GM12878 (cell line): ENCODE results near the gene HMBS. TPM values are rescaled to one million over a fixed set of nuclear protein-coding genes. Genes with fewer than 3 reads are reported as not detected.

Experiments used
- ATAC-seq: fragments of 200-7000 bp; cut with Tn5 transposase; 3 replicates; pipeline ENCODE4 v1.9.1; 2020; ENCODE audit warnings: mild to moderate bottlenecking, moderate library complexity
- BruUV-seq: library from RNA; stranded (reverse); fragments of 400-500 nt; replicated peaks from 2 replicates; lab custom pipeline; 2021; lab: Mats Ljungman, UMichigan
- CTCF ChIA-PET: fragments of 300-600 bp; sonication (Branson Sonifier 250); formaldehyde crosslinking; extraction: SDS; loops from one replicate; lab custom pipeline; 2021; ENCODE audit warnings: inconsistent platforms; lab: Yijun Ruan, JAX
- POLR2A ChIA-PET: fragments of 350-600 bp; formaldehyde crosslinking; extraction: SDS; loops from one replicate; lab custom pipeline; 2021; ENCODE audit warnings: inconsistent platforms; lab: Charles Lee
- RAD21 ChIA-PET: fragments of 300-600 bp; sonication (Branson Sonifier 250); formaldehyde crosslinking; loops from one replicate; lab custom pipeline; 2023; ENCODE audit warnings: antibody characterized with exemption; ENCODE audit not compliant: unreplicated experiment; lab: Charles Lee
- SMC1A ChIA-PET: fragments of 300-600 bp; sonication (Branson Sonifier 250); formaldehyde crosslinking; loops from one replicate; lab custom pipeline; 2023; ENCODE audit not compliant: unreplicated experiment, uncharacterized antibody; lab: Charles Lee
- DNase-seq: peaks from one replicate; pipeline ENCODE4 v3.0.0-alpha.2; 2011; ENCODE audit warnings: low read depth, low spot score
- FAIRE-seq: peaks from 3 replicates; lab custom pipeline; 2011; peaks lifted over from hg19 to GRCh38; lab: Jason Lieb, UNC
- H2AFZ ChIP-seq: 2 replicates; pipeline ENCODE4 v1.6.0; 2011; ENCODE audit warnings: low read depth, low read length, control low read depth; ENCODE audit not compliant: control insufficient read depth
- H3K27ac ChIP-seq: 2 replicates; pipeline ENCODE4 v1.5.1; 2011; ENCODE audit warnings: control low read depth; ENCODE audit not compliant: control insufficient read depth, insufficient read depth
- H3K27me3 ChIP-seq, 2 experiments: replicated peaks in 1 of 2; 2 replicates each; pipeline versions ENCODE4 v1.6.0 to v1.6.1; 2011; ENCODE audit warnings: low read length in 1 of 2; ENCODE audit not compliant: control insufficient read depth in 2 of 2, insufficient read depth in 2 of 2
- H3K36me3 ChIP-seq, 2 experiments: 2 replicates each; pipeline ENCODE4 v1.5.1; 2011; ENCODE audit warnings: low read length in 1 of 2; ENCODE audit not compliant: control insufficient read depth in 2 of 2, insufficient read depth in 2 of 2
- H3K4me1 ChIP-seq: 2 replicates; pipeline ENCODE4 v1.6.1; 2011; ENCODE audit warnings: mild to moderate bottlenecking, low read length, moderate library complexity, mixed read lengths; ENCODE audit not compliant: control insufficient read depth, insufficient read depth
- H3K4me2 ChIP-seq: 2 replicates; pipeline ENCODE4 v1.6.0; 2011; ENCODE audit warnings: control low read depth; ENCODE audit not compliant: control insufficient read depth, insufficient read depth
- H3K4me3 ChIP-seq: fragments of 200-600 bp; sonication (generic); 2 replicates; pipeline ENCODE4 v1.5.1; 2016
- H3K79me2 ChIP-seq: 2 replicates; pipeline ENCODE4 v1.6.0; 2011; ENCODE audit warnings: low read length; ENCODE audit not compliant: control insufficient read depth, insufficient read depth
- H3K9ac ChIP-seq: 2 replicates; pipeline ENCODE4 v1.8.0; 2011; ENCODE audit warnings: low read length, control low read depth, mixed read lengths; ENCODE audit not compliant: control insufficient read depth, insufficient read depth
- H3K9me3 ChIP-seq: replicated peaks from 3 replicates; pipeline ENCODE4 v1.5.1; 2011; ENCODE audit warnings: mild to moderate bottlenecking, low read length; ENCODE audit not compliant: control insufficient read depth, insufficient read depth
- H4K20me1 ChIP-seq: 2 replicates; pipeline ENCODE4 v1.6.0; 2011; ENCODE audit not compliant: control insufficient read depth, insufficient read depth
- BHLHE40 ChIP-seq, 2 experiments: fragments of 450-650 bp in 1 of 2; IDR thresholded peaks; 2 replicates each; pipeline ENCODE4 v1.6.1; 2011 to 2017; ENCODE audit warnings: low read depth in 2 of 2, borderline replicate concordance in 1 of 2, improper control_type of control experiment in 1 of 2, low read length in 1 of 2, mild to moderate bottlenecking in 1 of 2
- CHD2 ChIP-seq: IDR thresholded peaks from 2 replicates; pipeline ENCODE4 v1.6.1; 2011; ENCODE audit warnings: low read depth, low read length, improper control_type of control experiment, borderline replicate concordance
- EED ChIP-seq: sonication (generic); IDR thresholded peaks from 2 replicates; pipeline ENCODE4 v1.6.1; 2016; ENCODE audit warnings: antibody characterized with exemption, low read depth
- EGR1 ChIP-seq, 2 experiments: IDR thresholded peaks; 1 replicate in 1 of 2; 2 replicates in 1 of 2; pipeline ENCODE4 v1.6.1; 2011 to 2012; ENCODE audit warnings: low read depth in 2 of 2, low read length in 2 of 2, borderline replicate concordance in 1 of 2, mild to moderate bottlenecking in 1 of 2, moderate library complexity in 1 of 2
- MEF2B ChIP-seq: fragments of 450-650 bp; IDR thresholded peaks from 2 replicates; pipeline ENCODE4 v1.6.1; 2018; ENCODE audit warnings: mild to moderate bottlenecking, moderate library complexity; ENCODE audit not compliant: partially characterized antibody, poor library complexity, severe bottlenecking
- SREBF1 ChIP-seq: IDR thresholded peaks from 2 replicates; pipeline ENCODE4 v1.6.1; 2012; ENCODE audit warnings: mild to moderate bottlenecking, low read length
- WGBS: methylation state at CpG from one replicate; pipeline ENCODE4 v1.1.6; 2016; ENCODE audit warnings: low lambda C conversion rate; ENCODE audit not compliant: insufficient replicate concordance, insufficient coverage; ENCODE audit errors: missing lambda C conversion rate; 5-methylcytosine and 5-hydroxymethylcytosine counted together
- in situ Hi-C: fragments of 300-500 bp; cut with MboI; formaldehyde crosslinking; loops from 9 replicates; pipeline ENCODE4 v1.14.3; 2018; ENCODE audit warnings: mixed read lengths
- intact Hi-C: fragments of 100-400 bp; cut with micrococcal nuclease; formaldehyde crosslinking; loops from one replicate; pipeline ENCODE4 v1.14.2; 2022; ENCODE audit not compliant: unreplicated experiment
- polyA plus RNA-seq, 11 experiments: library from polyadenylated mRNA; depleted of rRNA in 4 of 11; unstranded in 6 of 11; stranded (reverse) in 5 of 11; fragments of >200 nt; fragmentation: Nextera tagmentation in 4 of 11; fragmentation: Illumina TruSeq in 1 of 11; extraction: Ambion mirVana in 4 of 11; extraction: Trizol in 1 of 11; gene quantifications; 1 replicate in 1 of 11; 2 replicates in 10 of 11; pipeline versions ENCODE4 v1.2.1 to v1.2.3, GENCODE V29; 2011 to 2016; ENCODE audit warnings: inconsistent platforms in 2 of 11, missing spikeins in 2 of 11, low read depth in 1 of 11
- total RNA-seq, 4 experiments: library from RNA; depleted of rRNA in 3 of 4; stranded (reverse); fragments of >200 nt in 3 of 4; fragmentation: Illumina TruSeq in 1 of 4; extraction: Trizol in 1 of 4; gene quantifications; 2 replicates each; pipeline versions ENCODE4 v1.2.1 to v1.2.3, GENCODE V29; 2013 to 2021
- TF ChIP-seq, protein P1 (sequence below): fragments of 450-650 bp; conservative IDR thresholded peaks from 2 replicates; pipeline ENCODE4 v1.6.1; 2017; ENCODE audit warnings: mild to moderate bottlenecking, moderate library complexity
- TF ChIP-seq, protein P2 (sequence below): fragments of 450-650 bp; IDR thresholded peaks from 2 replicates; pipeline ENCODE4 v1.6.1; 2017; ENCODE audit warnings: borderline replicate concordance
- TF ChIP-seq, protein P3 (sequence below): fragments of 450-650 bp; IDR thresholded peaks from 2 replicates; pipeline ENCODE4 v1.6.1; 2016; ENCODE audit warnings: mild to moderate bottlenecking, moderate library complexity, borderline replicate concordance

The HMBS gene
- total and polyA plus RNA-seq, 10 of the 15 experiments (the other 5 are each of a cell fraction or from before 2014, with no cell fraction given) = 17.7 to 96.7 (median 49.7) TPM

DNA sequence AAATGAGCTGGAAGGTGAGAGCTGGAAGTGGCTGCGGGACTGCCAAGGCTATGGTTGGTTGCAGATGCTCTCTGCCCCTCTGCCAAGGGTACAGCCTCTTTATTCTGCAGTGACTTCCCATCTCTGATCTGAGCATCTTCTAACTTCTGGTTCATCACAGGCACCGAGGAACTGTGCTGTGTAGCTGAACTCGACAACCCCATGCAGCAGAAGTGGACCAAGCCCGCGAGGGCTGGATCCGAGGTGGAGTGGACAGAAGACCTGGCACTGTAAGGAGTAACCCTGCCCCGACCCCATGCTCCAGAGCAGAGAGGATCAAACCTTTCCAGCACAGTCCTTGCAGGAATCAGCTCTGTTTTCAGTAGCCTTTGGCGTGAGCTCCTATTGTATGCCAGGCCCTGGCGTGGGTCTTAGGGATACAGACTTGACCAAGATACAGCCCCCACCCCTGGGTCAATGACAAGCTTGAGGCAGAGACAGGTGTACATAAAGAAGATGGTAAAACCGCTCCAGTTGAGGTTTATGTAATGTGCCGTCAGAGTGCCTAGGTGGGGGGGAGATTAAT, 26.8 kb downstream of the HMBS start:
- Histone ChIP-seq H3K4me3 (no peak overlapping the region), H3K4me2 (no peak overlapping the region), H3K9me3 (no peaks in the 10 kb centered on the region), H3K79me2 (peaks cover 26% of the 10 kb centered on the region), H3K27ac (no peak overlapping the region), H3K9ac (no peak overlapping the region), H3K27me3 (no peaks in the 10 kb centered on the region), H2AFZ (no peak overlapping the region), H3K4me1 (peaks cover 12% of the 10 kb centered on the region), H3K36me3 (peaks cover 19 to 22% of the 10 kb centered on the region in 2 experiments), H4K20me1 (no peaks in the 10 kb centered on the region)
- whole genome bisulfite sequencing = 93% methylated on average over 11 of the region's 11 CpGs
- DNase-seq (no peak), ATAC-seq (no peak), FAIRE-seq (no peak)
- SMC1A ChIA-PET = interaction anchor here (1.0 kb wide), 1 partner anchor 10 kb away, joined by 4 read pairs; the partner anchor contains the start of gene HINFP
- in situ Hi-C loops (no loop called here), intact Hi-C loops (no loop called here)
- POLR2A ChIA-PET = interaction anchor here (1.0 to 7.2 kb wide), 3 partner anchors 10 to 26 kb away, joined by 3 to 76 read pairs (median 4); partner anchors contain the start of gene HINFP
- RAD21 ChIA-PET = no interaction called here
- BruUV-seq = no TSS peak
- CTCF ChIA-PET = interaction anchor here (0.6 to 2.2 kb wide), 4 partner anchors 9 to 227 kb away, joined by 3 to 5 read pairs (median 4); partner anchors contain the start of gene HINFP
- TF ChIP-seq SREBF1 = no peak
- no peak for TF ChIP-seq EGR1 (IDR thresholded peaks at IDR 0.05; ENCODE audit: borderline replicate concordance in 1 of 2, low read depth in 2 of 2, low read length in 2 of 2)
- TF ChIP-seq BHLHE40 (IDR thresholded peaks at IDR 0.05; ENCODE audit: borderline replicate concordance in 1 of 2, low read depth in 2 of 2, low read length in 1 of 2) = no peak
- no peak for TF ChIP-seq CHD2
- TF ChIP-seq, protein P1, sequence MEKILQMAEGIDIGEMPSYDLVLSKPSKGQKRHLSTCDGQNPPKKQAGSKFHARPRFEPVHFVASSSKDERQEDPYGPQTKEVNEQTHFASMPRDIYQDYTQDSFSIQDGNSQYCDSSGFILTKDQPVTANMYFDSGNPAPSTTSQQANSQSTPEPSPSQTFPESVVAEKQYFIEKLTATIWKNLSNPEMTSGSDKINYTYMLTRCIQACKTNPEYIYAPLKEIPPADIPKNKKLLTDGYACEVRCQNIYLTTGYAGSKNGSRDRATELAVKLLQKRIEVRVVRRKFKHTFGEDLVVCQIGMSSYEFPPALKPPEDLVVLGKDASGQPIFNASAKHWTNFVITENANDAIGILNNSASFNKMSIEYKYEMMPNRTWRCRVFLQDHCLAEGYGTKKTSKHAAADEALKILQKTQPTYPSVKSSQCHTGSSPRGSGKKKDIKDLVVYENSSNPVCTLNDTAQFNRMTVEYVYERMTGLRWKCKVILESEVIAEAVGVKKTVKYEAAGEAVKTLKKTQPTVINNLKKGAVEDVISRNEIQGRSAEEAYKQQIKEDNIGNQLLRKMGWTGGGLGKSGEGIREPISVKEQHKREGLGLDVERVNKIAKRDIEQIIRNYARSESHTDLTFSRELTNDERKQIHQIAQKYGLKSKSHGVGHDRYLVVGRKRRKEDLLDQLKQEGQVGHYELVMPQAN = no peak
- no peak for TF ChIP-seq MEF2B
- TF ChIP-seq EED = no peak
- TF ChIP-seq, protein P2, sequence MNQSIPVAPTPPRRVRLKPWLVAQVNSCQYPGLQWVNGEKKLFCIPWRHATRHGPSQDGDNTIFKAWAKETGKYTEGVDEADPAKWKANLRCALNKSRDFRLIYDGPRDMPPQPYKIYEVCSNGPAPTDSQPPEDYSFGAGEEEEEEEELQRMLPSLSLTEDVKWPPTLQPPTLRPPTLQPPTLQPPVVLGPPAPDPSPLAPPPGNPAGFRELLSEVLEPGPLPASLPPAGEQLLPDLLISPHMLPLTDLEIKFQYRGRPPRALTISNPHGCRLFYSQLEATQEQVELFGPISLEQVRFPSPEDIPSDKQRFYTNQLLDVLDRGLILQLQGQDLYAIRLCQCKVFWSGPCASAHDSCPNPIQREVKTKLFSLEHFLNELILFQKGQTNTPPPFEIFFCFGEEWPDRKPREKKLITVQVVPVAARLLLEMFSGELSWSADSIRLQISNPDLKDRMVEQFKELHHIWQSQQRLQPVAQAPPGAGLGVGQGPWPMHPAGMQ = no peak
- TF ChIP-seq, protein P3, sequence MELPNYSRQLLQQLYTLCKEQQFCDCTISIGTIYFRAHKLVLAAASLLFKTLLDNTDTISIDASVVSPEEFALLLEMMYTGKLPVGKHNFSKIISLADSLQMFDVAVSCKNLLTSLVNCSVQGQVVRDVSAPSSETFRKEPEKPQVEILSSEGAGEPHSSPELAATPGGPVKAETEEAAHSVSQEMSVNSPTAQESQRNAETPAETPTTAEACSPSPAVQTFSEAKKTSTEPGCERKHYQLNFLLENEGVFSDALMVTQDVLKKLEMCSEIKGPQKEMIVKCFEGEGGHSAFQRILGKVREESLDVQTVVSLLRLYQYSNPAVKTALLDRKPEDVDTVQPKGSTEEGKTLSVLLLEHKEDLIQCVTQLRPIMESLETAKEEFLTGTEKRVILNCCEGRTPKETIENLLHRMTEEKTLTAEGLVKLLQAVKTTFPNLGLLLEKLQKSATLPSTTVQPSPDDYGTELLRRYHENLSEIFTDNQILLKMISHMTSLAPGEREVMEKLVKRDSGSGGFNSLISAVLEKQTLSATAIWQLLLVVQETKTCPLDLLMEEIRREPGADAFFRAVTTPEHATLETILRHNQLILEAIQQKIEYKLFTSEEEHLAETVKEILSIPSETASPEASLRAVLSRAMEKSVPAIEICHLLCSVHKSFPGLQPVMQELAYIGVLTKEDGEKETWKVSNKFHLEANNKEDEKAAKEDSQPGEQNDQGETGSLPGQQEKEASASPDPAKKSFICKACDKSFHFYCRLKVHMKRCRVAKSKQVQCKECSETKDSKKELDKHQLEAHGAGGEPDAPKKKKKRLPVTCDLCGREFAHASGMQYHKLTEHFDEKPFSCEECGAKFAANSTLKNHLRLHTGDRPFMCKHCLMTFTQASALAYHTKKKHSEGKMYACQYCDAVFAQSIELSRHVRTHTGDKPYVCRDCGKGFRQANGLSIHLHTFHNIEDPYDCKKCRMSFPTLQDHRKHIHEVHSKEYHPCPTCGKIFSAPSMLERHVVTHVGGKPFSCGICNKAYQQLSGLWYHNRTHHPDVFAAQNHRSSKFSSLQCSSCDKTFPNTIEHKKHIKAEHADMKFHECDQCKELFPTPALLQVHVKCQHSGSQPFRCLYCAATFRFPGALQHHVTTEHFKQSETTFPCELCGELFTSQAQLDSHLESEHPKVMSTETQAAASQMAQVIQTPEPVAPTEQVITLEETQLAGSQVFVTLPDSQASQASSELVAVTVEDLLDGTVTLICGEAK = no peak
